GM19397 (cell line): ENCODE results near the gene UCMA.
"Not testable (repeated sequence)": the region's sequence is repeated elsewhere in the genome, so short reads cannot be mapped to it uniquely, and the experiment has no call there.

Source experiments
- ATAC-seq: cut with Tn5 transposase; IDR thresholded peaks from one replicate; pipeline ENCODE4 v1.9.1; 2021; ENCODE audit warnings: mild to moderate bottlenecking, moderate library complexity; ENCODE audit not compliant: unreplicated experiment

Gene UCMA, protein sequence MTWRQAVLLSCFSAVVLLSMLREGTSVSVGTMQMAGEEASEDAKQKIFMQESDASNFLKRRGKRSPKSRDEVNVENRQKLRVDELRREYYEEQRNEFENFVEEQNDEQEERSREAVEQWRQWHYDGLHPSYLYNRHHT

DNA sequence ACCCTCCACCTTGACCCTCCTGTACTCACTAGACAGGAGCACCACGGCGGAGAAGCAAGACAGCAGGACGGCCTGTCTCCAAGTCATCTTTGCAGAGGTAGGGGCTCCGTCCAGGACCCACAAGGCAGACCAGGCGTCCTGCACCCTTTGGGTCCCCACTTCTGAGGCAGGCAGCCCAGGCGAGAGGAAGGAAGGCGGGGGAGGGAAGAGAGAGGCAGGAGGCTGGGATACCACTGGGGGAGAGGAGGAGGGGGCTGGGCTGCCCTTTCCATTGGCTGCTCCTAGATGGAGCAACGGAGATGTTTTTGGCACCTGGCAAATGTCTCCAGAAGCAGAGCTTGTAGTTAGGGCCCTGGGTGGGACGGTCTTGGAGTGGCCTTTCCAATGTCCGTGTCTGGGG lies at the start of gene UCMA:
TSS of gene UCMA (minus strand) at position 203 of the 400 bp plus-strand sequence. CDS start at position 87, 116 bp downstream.
- no peak for ATAC-seq

DNA sequence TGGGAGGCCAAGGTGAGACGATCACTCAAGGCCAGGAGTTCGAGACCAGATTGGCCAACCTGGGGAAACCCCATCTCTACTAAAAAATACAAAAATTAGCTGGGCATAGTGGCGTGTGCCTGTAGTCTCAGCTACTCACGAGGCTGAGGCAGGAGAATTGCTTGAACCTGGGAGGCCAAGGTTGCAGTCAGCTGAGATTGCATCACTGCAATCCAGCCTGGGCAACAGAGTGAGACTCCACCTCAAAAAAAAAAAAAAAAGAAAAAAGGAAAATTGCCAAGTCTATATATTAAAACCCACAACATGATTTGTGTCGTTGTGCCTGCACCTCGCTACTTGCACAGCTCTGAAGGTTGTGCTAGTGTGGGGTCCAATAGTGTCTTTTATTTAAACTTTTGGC lies 48.2 kb upstream of the UCMA start:
- ATAC-seq, result not testable (repeated sequence)

DNA sequence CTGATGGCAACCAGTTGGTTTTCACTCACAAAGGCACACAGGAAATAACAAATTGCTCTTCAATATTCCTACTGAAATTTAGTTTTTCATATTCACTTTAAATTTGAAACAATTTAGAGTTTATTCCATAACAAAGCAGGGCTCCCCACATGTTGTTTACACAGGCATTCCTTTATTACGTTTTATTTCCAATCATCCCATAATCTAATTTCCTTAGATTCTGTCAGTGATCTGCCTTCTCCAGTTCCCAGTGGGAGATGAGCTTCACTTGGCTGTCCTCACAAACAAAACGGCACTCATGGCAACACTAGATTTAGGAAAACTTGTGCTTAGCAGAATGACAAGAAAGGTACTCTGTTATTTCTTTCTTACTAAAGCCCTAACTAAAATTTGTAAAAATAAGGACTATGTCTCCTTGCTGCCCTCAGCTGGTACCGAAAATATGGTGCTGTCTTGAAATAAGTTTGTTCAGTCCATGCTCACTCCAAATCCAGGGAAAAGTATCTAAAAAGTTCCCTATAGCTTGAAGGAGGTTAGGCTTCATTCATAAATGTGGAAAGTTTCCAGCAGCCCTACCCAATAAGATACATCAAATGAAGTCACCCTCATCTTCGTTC lies 42.7 kb upstream of the UCMA start:
- ATAC-seq, result no peak

DNA sequence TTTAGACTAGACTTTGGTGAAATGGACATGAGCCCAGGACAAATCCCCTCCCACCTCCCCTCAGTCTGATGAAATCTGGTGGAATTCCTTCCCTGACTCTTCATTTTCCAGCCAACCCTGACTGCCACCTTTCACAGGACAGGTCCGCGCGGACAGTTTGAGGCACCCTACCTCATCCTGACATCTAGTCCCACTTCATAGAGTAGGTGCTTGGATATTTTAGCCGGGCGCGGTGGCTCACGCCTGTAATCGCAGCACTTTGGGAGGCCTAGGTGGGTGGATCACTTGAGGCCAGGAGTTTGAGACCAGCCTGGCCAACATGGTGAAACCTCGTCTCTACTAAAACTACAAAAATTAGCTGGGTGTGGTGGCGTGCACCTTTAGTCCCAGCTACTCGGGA lies 42.0 kb upstream of the UCMA start:
- ATAC-seq, result not testable (repeated sequence)

DNA sequence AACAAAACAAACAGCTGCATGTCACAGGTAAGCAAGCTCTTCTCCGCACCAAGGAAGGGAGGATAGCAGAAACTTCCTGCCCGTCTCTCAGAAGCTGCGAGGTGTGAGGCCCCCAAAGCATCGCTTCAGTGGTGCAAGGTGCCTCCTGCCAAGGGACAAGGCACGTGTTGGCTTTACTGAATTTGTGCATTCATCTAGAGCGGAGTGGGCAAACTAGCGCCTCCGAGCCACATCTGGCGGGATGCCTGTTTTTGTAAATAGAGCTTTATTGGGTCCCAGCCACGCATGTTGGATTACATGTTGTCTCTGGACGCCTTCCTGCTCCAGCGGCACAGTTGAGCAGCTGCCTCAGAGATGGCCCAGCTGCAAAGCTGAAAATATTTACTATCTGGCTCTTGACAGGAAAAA lies 38.0 kb upstream of the UCMA start:
- ATAC-seq, result no peak

DNA sequence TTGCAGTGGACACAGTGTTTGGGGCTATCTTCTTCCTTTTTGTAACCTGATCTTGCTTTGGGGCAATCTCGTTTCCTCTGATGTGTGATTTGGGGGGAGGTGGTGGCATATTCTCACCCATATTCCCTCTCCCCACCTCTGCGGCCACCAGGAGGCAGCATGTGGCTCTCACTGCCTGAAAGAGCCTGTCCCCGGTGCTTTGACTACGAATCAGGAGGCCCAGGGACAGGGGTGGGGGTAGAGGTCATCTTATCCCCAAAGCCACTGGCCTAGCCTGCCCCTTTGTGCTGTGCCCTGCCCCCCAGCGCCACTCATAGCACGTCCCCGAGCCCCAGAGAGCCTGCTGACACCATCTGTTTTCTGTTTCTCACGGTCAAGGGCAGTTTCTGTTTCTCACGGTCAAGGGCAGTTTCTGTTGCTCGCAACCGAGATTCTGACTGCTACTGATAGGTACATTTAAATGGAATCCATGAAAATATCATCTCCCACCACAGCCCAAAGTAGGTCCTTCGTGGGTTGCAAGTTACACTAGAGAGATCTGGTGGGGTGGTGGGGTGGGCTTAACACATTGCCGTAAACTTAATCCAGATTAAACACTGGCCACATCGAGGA lies 37.5 kb upstream of the UCMA start:
- ATAC-seq, result no peak

DNA sequence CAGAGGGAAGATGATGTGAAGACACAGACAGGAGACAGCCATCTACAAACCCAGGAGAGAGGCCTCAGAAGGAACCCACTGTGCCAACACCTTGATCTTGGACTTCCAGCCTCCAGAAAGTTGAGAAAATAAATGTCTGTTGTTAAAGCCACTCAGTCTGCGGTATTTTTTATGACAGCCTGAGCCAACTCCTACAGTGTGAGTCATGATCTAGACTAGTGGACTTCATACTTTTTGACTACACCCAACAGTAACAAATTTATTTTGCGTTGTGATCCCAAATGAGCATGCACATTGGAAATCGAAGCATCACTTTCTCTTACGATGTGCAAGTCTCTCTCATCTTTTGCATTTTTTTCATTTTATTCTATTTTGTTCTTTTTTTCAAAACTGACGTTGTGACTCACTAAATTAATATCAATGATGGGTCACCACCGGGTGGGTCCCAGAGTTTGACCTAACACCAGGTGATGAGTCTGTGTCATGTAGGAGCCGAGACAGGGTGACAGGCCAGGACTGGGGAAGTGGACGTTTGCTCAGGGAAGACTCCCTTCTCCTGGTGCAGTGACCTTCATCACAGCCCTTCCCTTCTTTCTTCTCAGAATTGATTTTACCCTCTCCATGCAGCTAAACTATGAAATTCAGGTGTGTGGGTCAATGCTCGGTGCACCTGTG lies 36.8 kb upstream of the UCMA start:
- no peak for ATAC-seq

DNA sequence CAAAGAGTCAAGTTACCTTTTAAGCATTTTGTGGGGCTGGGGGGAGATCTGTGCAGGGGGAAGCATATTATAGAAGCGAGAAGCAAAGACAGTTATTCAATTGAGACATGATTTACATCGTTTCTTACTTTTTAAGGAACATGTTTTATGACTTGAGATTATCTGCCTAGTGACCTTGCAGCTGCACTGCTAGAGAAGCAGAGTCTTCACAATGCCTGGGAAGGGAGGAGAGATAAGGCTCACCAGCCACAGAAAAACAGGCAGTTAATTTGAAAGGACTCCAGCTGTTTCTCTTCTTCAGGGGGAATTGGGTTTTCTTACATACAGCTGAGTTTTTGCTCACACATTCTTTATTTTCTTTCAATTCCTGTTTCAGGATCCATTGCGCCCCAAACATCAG lies 34.7 kb upstream of the UCMA start:
- ATAC-seq, result no peak

DNA sequence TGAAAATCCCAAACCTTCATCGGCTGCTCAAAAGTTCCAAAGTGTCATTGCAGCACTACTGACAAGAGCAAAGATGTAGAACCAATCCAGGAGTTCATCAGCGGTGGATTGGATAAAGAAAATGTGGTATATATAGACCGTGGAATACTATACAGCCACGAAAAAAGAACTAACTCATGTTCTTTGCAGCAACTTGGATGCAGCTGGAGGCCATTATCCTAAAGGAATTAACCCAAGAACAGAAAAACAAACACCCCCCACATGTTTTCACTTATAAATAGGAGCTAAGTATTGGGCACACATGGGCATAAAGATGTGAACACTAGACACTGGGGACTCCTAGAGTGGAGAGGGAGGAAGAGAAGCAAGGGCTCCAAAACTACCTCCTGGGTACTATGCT lies 34.1 kb upstream of the UCMA start:
- no peak for ATAC-seq

DNA sequence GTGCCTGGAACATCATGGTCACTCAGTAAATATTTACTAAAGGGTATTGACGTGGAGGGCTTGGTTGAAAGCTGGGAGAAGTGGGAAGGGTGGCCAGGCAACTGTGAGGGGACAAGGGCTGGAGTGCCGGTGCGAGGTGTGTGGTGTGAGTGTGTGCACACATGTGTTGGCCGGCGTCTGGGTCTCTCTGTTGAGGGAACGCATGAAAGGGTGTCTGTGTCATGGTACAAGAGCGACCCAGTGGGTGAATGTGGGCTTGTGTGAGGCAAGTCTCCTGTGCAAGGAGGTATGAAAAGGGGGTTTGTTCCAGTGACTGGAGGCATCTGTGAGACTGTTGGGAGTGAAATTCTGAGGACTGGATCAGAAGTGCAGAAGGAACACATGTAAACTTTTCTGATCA lies 29.4 kb upstream of the UCMA start:
- ATAC-seq, result no peak

DNA sequence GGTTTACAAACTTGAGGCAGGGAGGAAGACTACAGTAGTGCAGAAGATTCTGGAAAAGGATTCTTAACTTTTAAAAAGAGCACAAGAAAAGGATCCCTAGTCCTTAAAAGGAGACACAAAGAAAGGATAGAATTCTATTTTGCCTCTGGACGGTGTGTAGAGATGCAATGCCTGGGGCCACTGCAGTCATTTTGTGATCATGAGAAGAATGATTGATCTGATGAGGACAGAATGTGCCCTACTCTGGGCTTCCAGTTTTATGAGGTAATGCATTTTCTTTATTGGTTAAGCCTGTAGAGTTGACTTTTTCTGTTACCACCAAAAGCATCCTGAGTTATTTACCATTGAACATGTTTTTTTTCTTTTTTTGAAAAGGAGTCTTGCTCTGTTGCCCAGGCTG lies 28.3 kb upstream of the UCMA start:
- ATAC-seq, result no peak

DNA sequence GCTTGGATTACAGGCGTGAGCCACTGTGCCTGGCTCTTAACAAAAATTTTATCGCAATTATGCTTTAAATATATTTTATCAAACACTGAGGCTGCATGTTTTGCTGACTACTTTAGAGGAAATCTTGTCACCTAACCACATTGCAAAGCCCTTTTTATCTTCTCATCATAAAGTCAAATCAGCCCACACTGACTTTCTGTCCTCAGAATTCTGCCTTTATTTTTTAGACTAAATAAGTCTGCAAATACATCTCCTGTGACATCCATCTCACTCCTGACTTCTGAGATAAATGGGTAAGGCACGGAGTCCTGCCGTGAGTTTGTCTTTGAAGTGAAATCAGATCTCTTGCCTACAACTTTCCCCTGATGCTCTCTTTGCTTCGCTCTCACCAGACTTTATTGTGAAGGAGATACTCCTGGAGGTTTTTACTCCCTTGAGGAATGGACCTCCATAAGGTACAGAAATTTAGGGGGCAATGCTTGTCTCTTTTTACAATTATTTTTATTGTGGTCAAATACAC lies 23.5 kb upstream of the UCMA start:
- ATAC-seq, result no peak

DNA sequence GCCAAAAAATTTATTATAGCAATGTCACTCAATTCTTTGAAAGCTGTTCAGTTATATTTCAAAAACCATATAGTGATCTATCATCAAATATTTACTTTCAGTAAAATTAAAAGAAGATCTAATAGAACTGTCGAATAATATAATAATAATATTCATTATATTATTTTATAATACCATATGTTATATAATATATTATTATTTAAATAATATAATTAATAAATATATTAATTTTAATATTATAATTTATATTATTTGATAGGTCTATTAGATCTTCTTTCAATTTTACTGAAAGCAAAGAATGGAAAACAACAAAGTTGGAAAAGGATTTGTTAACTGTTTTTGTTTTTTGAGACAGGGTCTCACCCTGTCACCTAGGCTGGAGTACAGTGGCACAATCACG lies 22.5 kb upstream of the UCMA start:
- ATAC-seq, result no peak

DNA sequence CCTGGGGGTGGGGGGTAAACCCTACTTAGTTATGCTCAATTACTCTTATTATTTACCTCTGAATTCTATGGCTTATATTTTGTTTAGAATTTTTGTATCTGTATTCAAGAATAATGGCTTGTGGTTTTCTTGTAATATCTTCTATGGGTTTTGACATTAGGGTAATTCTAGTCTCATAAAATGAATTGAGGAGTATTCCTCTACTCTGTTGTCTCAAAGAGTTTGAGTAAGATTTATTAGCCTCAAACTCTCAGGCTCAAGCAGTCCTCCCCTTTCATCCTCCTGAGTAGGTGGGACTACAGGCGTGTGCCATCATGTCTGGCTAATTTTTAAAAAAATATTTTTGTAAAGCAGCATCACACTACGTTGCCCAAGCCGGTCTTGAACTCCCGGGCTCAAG lies 19.6 kb upstream of the UCMA start:
- no peak for ATAC-seq

DNA sequence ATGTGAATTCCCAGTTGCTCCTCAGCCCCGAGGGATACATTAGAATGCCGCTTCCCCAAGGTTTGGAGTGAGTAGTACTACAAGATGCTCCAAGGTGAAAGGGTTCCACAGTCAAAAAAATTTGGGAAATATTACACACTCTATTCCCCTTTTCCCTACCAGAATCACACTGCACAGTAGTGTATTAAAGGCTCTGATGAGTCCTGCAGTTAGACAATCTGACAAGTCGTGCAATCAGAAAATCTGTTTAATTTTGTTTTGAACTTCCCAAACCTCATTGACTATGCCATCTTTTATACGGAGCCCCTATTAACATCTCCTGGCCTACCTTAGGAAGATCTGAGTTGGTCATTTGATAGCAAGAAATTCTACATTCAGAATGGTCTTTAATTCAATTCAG lies 13.6 kb upstream of the UCMA start:
- ATAC-seq, result no peak

DNA sequence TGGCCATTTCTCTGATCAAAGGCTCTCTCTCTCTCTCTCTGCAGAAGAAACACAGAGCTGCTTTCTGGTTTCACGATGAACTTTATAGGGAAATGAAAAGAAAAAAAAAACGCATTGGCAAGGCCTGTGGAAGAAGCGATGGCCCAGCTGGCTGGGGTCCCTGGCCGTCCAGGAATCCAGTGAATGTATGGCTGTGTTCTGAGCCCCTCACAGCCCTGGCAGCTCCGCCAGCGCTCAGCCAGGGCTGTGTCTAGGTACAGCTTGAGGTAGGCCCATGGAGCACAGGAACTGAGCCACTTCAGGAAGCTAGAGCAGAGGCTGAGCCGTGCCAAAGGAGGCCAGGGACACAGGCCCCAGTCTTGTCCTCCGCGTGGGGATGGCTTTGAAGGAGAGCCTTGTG lies 13.1 kb upstream of the UCMA start:
- ATAC-seq, result no peak

DNA sequence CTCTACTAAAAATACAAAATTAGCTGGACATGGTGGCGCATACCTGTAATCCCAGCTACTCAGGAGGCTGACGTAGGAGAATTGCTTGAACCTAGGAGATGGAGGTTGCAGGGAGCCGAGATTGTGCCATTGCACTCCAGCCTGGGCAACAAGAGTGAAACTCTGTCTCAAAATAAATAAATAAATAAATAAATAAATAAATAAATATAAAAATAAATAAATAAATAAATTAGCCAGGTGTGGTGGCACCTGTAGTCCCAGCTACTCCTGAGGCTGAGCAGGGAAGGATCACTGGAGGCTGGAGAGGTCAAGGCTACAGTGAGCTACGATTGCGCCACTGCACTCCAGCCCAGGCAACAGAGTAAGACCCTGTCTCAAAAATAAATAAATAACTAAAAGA lies 8.1 kb upstream of the UCMA start:
- not testable (repeated sequence) for ATAC-seq

DNA sequence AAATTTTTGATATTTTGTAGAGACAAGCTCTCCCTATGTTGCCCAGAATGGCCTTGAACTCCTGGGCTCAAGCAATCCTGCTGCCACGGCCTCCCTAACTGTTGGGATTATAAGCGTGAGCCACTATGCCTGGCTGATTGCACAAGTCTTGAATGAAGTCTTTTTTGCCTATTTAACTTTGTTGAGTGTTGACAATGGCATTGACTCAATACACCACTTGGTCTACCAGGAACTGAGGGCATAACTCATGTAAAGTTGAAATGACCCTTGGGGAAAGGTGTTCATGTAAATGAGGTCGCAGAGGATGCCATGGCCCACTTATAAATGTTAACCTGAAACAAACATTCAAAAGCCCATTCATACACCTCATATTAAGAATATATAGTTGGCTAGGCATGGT lies 7.4 kb upstream of the UCMA start:
- ATAC-seq, result no peak

DNA sequence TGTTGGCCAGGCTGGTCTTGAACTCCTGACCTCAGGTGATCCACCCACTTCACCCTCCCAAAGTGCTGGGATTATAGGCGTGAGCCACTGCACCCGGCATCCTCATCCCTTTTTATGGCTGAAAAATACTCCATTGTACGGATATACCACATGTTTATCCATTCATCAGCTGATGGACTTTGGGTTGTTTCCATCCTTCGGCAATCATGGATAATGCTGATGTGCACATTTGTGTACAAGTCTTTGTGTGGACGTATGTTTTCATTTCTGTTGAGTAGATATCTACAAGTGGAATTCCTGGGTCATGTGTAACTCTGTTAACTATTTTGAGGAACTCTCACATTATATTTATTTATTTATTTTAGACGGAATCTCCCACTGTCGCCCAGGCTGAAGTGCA lies 5.7 kb upstream of the UCMA start:
- ATAC-seq, result no peak

DNA sequence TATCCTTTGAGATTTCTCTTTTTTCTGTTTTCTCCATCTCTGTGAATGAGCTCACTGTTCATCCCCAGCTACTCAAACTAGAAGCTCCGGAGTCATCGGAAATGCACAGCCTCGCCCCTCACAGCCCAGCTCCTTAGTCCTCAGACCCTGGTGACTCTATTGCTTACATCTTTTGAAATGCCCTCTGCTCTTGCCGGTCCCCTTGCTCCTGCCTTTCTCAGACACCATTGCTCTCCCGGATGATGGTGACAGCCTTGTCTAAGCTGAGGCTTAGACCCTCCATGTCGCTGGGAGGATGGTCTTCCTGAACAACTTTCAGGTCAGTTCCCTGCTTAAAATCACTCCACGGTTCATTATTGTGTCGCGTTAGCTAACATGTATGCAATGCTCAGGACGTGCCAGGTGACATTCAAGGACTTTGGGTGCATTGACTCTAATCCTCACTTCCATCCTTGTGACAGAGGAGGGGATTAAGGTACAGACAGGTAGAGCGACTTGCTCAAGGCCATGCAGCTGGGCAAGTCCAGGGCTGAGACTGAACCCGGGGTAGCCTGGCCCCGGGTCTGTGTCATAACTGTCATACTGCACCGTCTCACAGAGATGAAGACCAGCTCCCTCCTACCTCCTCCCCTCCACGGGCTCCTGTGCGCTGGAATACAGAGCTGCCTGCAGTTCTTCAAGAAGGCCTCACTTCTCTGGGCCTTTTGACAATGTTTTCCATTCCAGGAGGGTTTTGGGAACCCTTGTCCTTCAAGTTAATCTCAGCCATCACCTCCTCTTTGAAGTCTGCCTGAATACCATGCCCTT lies 4.3 kb upstream of the UCMA start:
- no peak for ATAC-seq

DNA sequence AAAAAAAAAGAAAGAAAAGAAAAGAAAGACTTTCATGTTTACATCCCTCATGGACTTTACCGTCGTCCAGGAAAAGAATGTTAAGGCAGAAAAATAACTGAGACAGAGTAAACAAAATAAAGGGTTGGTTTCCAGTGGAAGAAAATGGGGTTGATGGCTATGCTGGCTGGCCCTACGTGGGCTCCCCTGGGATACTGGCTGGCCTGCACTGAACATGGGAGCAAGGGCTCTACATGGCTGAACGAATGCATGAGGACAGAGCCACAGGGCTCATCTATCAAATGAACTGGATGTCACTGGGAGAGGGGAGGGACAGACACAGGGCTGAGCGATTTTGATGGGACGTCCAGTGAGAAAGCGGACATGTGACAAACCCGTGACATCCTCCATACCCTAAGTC lies 2.5 kb upstream of the UCMA start:
- ATAC-seq, result no peak
